Fibroblast of the aortic adventitia (primary cell): ENCODE data around the gene TXNL1. TPM values are rescaled to one million over a fixed set of nuclear protein-coding genes. Genes with fewer than 3 reads are reported as not detected.
A peak's percentile ranks its signal among the peaks of the same experiment; 100 is the strongest.

Experiments
- DNase-seq: peaks from one replicate; pipeline ENCODE4 v3.0.0-alpha.2; 2010; ENCODE audit warnings: low read depth
- H3K4me3 ChIP-seq: 2 replicates; pipeline ENCODE4 v1.5.1; 2011; ENCODE audit warnings: low read depth, mild to moderate bottlenecking, control low read depth, low read length, moderate library complexity
- total RNA-seq: library from RNA; depleted of rRNA; stranded (reverse); fragments of >200 nt; gene quantifications from 2 replicates; pipeline ENCODE4 v1.2.3, GENCODE V29; 2012; ENCODE audit warnings: low replicate concordance
- TF ChIP-seq, protein P1 (sequence below): IDR thresholded peaks from 2 replicates; pipeline ENCODE4 v1.5.1; 2011; ENCODE audit warnings: mild to moderate bottlenecking, low read length, control low read depth, inconsistent platforms; ENCODE audit not compliant: insufficient read depth

Gene TXNL1
- total RNA-seq, 1 donor, result 68.3 TPM

- H3K4me3 ChIP-seq, result no peak overlapping the region
- TF ChIP-seq, protein P1, sequence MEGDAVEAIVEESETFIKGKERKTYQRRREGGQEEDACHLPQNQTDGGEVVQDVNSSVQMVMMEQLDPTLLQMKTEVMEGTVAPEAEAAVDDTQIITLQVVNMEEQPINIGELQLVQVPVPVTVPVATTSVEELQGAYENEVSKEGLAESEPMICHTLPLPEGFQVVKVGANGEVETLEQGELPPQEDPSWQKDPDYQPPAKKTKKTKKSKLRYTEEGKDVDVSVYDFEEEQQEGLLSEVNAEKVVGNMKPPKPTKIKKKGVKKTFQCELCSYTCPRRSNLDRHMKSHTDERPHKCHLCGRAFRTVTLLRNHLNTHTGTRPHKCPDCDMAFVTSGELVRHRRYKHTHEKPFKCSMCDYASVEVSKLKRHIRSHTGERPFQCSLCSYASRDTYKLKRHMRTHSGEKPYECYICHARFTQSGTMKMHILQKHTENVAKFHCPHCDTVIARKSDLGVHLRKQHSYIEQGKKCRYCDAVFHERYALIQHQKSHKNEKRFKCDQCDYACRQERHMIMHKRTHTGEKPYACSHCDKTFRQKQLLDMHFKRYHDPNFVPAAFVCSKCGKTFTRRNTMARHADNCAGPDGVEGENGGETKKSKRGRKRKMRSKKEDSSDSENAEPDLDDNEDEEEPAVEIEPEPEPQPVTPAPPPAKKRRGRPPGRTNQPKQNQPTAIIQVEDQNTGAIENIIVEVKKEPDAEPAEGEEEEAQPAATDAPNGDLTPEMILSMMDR, result peak; percentile 43
- DNase-seq, result peak; percentile 14
These were observed 7.1 kb upstream of the TXNL1 start for GRCh38 chr18:56645415-56646016.

DNA sequence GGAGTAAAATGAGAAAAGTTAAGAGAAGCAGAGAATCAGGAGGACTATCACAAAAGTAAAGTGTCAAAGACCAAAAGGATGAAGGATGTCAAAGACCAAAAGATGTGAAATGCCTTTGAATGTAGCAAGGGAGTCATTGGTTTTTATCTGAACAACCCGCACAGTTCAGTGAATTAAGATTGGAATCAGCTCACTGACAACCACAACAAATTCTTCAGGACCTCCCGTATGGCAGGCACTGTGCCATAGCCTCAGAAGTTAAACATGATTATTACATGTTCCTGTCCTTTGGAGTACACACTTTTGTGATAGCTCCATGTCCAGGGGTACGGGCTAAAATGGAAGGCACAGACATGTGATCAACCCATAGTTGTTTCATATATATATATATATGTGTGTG, 5.0 kb upstream of the TXNL1 start:
- DNase-seq, result no peak
- TF ChIP-seq, protein P1, result no peak
- H3K4me3 ChIP-seq, result no peak overlapping the region

DNA sequence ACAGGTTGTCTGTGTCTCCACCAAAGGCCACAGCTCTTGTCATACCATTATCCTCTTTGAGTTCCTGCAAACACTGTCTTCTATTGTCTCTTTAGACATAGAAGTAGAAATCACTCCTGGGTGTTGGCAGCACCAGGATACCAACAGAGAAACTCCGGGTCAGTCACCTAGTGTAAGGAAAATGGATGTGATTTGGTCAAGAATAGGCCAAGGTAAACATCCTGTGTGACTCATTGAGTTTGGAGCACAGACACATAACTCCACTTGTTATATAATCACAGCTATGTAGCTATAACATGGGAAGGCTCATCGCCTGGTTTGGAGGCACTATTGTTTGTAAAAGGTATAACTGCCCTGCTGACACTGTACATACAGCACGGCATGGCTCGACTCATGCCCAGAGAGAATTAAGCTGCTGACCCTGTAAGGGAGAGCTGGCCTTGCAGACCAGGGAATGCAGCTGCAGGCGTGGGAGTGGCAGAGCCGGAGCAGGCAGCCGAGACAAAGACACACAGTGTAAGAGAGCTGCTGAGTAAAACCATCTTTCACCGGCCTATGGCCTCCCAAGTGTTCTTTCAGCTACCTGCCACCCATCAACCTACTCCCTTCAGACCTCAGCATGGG, 3.4 kb upstream of the TXNL1 start:
- peak; percentile 70 for DNase-seq
- TF ChIP-seq, protein P1, result no peak
- no peak overlapping the region for H3K4me3 ChIP-seq

DNA sequence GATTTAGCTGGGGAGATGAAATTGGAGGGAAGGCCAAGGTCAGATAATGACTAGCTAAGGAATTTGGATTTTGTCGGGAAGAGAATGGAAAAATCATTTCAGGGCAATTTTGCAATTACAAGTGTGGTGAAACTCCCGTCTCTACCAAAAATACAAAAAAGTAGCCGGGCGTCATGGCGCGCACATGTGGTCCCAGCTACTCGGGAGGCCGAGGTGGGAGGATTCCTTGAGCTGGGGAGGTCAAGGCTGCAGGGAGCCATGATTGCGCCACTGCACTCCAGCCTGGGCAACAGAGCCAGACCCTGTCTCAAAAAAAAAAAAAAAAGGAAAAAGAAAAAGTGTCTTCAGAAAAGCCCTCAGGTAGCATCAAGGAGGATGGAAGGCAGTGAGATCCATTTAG, 1.2 kb upstream of the TXNL1 start:
- H3K4me3 ChIP-seq, result no peak overlapping the region
- DNase-seq, result no peak
- TF ChIP-seq, protein P1, result no peak

DNA sequence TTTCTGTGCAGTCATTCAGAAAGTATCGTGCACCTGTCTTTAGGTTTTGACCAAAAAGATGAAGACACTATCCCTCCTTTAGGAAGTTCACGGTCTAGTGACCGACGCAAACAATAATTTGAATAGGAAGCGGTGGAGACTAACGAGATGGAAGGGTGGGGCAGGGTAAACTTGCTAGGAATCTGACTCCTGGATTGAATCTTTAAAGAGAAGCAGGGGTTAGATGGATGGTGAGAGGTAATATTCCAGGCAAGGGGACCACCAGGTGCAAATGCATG, 651 bp upstream of the TXNL1 start:
- peak overlapping the region; percentile 64 for H3K4me3 ChIP-seq
- no peak for DNase-seq

GRCh38 chr18:56637711-56638231, 621 bp downstream of the TXNL1 start:
- H3K4me3 ChIP-seq, result peak overlapping the region; percentile 88
- DNase-seq, result peak; percentile 9
- TF ChIP-seq, protein P1, result no peak

More for the DNA sequence above, 651 bp upstream of the TXNL1 start:
- TF ChIP-seq, protein P1, result no peak

DNA sequence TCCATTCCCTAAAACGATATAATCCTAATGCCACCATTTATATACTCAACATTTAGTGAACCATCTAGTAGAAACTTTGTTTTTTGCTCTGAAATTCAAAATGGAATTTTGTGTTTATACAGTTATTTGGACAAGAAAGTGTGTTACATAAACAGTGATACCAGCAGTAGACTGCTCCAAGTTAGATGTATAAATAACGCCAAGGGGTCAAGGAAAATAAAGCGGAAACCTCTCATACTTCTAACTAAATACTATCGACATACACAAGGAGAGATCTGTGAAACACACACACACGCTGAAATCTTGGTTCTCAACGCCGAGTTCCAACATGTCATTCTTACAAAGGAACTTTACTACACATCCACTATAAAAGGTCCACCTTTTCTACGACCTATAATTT, 1.2 kb downstream of the TXNL1 start:
- TF ChIP-seq, protein P1, result no peak
- H3K4me3 ChIP-seq, result peak overlapping the region; percentile 88
- peak; percentile 29 for DNase-seq
